Measurements from ENCODE around the gene JPH4.

DNA sequence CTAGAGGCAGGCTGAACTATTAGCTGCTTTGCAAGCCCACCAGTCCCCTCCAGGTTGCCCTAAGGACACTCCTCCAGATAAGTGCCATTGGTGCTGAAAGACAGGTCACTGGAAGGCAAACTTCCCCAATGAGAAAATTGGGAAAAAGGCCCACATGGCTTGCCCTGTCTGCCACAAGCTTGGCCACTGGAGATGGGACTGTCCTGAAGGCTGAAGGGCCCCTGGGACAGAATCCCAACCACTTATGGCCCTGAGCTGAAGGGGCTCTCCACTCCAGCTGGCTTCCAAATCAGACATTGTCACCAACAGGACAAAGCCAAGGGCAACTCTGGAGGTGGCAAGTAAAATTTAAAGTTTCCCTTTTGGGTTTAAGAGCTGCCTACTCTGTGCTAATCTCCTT, 45.4 kb upstream of the JPH4 start:
- TF ChIP-seq, protein P1, sequence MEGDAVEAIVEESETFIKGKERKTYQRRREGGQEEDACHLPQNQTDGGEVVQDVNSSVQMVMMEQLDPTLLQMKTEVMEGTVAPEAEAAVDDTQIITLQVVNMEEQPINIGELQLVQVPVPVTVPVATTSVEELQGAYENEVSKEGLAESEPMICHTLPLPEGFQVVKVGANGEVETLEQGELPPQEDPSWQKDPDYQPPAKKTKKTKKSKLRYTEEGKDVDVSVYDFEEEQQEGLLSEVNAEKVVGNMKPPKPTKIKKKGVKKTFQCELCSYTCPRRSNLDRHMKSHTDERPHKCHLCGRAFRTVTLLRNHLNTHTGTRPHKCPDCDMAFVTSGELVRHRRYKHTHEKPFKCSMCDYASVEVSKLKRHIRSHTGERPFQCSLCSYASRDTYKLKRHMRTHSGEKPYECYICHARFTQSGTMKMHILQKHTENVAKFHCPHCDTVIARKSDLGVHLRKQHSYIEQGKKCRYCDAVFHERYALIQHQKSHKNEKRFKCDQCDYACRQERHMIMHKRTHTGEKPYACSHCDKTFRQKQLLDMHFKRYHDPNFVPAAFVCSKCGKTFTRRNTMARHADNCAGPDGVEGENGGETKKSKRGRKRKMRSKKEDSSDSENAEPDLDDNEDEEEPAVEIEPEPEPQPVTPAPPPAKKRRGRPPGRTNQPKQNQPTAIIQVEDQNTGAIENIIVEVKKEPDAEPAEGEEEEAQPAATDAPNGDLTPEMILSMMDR (IDR thresholded peaks at IDR 0.05; ENCODE audit: low read length): no peak
- no peak for TF ChIP-seq EZH2 (IDR thresholded peaks at IDR 0.05; ENCODE audit: borderline replicate concordance, low read length)
